WI38 (cell line): ENCODE measurements around the gene DELE1.
"Not testable (repeated sequence)": the region's sequence is repeated elsewhere in the genome, so short reads cannot be mapped to it uniquely, and the experiment has no call there.

Source experiments
- H3K4me3 ChIP-seq: 2 replicates; pipeline ENCODE4 v1.5.1; 2011; ENCODE audit warnings: low read depth, mild to moderate bottlenecking, control low read depth, low read length
- CTCF ChIP-seq: IDR thresholded peaks from 2 replicates; pipeline ENCODE4 v1.5.1; 2012; ENCODE audit warnings: low read depth, mild to moderate bottlenecking, control low read depth, low read length

DELE1 gene

DNA sequence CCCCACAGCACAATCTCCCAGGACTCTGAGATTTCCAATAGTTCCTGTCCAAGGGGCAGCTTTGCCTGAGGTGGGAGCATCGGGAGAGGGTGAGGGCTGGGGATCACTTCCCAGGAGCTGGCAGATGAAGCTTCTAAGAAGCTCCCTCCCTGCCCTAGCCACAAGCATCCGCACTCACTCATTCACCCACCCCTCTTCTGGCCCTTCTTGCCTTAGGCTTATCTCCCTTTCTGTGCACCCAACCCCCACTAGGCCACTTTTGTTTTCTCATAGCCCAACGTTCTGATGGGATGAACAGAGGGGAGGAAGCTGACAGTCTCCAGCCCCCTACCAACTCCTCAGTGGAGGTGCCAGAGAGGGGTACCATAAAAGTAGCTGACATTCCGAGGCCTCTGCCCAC is 41.8 kb upstream of the DELE1 start:
- no peak for TF ChIP-seq CTCF
- H3K4me3 ChIP-seq, result no peak overlapping the region

GRCh38 chr5:141882594-141883183 is 41.0 kb upstream of the DELE1 start:
- no peak for TF ChIP-seq CTCF
- H3K4me3 ChIP-seq, result no peak overlapping the region

DNA sequence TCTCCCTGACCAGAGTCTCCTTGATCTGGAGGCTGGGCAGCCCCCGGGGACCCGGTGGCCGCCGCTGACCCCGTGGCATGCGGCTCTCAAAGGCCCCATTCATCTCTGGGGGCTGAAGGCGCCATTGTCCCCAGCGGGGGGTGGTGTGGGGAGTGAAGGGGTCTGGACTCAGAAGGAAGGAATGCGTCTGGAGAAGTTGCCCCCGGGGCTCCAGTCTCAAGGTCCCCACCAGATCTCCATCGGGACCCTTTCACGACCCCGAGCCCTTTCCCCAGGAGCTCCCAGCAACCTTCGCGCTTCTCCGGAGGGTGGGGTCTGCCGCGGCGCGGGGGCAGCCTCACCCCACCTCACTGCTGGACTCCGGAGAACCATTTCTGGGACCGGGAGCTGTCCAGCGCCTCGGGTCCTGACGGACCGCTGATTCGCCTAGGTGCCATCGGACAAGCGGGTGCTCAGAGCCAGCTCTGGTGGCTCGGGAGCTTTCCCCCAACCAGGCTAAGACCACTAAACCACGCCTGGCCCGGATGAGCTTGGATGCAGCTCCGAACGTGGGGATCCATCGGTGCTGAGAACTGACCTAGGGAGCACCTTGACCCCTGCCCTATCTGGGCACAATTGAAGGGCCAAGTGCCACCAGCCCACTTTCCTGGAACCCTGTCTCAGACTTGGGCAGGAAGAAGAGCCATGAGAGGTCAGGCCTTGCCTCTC is 40.3 kb upstream of the DELE1 start:
- TF ChIP-seq CTCF, result no peak
- H3K4me3 ChIP-seq, result no peak overlapping the region

DNA sequence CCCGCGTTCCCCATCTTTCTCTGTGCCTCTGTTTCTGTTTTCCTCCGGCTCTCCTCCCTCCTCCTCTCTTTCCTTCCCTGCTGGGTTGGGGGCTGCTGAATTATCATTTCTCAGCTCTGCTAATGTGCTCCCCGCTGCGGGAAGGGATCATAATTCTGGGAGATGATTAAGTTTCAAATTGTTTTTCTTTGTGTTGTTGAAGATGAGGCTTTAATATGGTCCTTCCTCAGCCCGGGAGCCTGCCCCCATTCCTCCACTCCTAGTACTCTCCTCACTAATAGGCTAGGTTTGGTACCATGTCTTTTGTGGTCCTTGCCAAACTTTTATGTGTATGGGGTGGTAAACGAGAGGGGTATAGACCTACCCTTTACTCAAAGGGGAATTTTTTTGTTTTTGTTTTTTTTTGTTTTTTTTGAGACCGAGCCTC is 39.8 kb upstream of the DELE1 start:
- TF ChIP-seq CTCF, result no peak
- H3K4me3 ChIP-seq, result no peak overlapping the region

- TF ChIP-seq CTCF, result peak; percentile 26; the same call in 1 of the 2 replicates
- H3K4me3 ChIP-seq, result no peak overlapping the region
Observed at GRCh38 chr5:141889282-141889871, 34.3 kb upstream of the DELE1 start.

DNA sequence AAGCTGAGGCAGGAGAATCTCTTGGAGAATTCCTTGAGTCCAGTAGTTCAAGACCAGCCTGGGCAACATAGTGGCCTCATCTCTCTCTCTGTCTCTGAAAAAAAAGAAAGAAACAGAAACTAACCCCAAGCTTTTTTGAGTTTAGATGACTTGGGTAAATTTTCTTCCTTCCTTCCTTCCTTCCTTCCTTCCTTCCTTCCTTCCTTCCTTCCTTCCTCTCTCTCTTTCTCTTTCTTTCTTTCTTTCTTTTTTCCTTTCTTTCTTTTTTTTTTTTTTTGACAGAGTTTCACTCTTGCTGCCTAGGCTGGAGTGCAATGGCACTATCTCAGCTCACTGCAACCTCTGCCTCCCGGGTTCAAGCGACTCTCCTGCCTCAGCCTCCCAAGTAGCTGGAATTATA is 33.2 kb upstream of the DELE1 start:
- not testable (repeated sequence) for H3K4me3 ChIP-seq

GRCh38 chr5:141897425-141897824 is 26.2 kb upstream of the DELE1 start:
- TF ChIP-seq CTCF, result no peak
- no peak overlapping the region for H3K4me3 ChIP-seq
